SK-N-SH (cell line): ENCODE measurements around the gene MYO1B. TPM values are rescaled to one million over a fixed set of nuclear protein-coding genes. Genes with fewer than 3 reads are reported as not detected.

Experiments used
- CTCF ChIA-PET: fragments of 300-600, 350-600 bp; formaldehyde crosslinking; extraction: SDS; loops from one replicate; lab custom pipeline; 2021; lab: Yijun Ruan, JAX
- POLR2A ChIA-PET: fragments of 350-600 bp; sonication (Branson Sonifier 250); formaldehyde crosslinking; extraction: SDS; loops from one replicate; lab custom pipeline; 2020; ENCODE audit warnings: antibody characterized with exemption, inconsistent platforms; lab: Yijun Ruan, JAX
- DNase-seq: peaks from one replicate; pipeline ENCODE4 v3.0.0; 2012
- H2AFZ ChIP-seq: fragments of 200-600 bp; sonication (generic); 2 replicates; pipeline ENCODE4 v1.8.1; 2016; ENCODE audit warnings: antibody characterized with exemption, mild to moderate bottlenecking, low read depth
- H3F3A ChIP-seq: fragments of 200-600 bp; sonication (generic); replicated peaks from 2 replicates; pipeline ENCODE3; 2016; ENCODE audit warnings: antibody characterized with exemption, mild to moderate bottlenecking; ENCODE audit not compliant: insufficient read depth
- H3K27ac ChIP-seq, 2 experiments: fragments of 200-500 bp in 1 of 2; fragments of 200-600 bp in 1 of 2; sonication (Bioruptor generic) in 1 of 2; sonication (generic), shearing (Covaris generic) in 1 of 2; 2 replicates each; pipeline versions ENCODE4 v1.5.1 to v1.6.1; 2014 to 2016; ENCODE audit warnings: low read depth in 2 of 2, inconsistent platforms in 1 of 2, low read length in 1 of 2, mild to moderate bottlenecking in 1 of 2, mixed read lengths in 1 of 2
- H3K27me3 ChIP-seq: fragments of 200-600 bp; sonication (generic), shearing (Covaris generic); 2 replicates; pipeline ENCODE4 v1.6.1; 2016; ENCODE audit warnings: mixed run types; ENCODE audit not compliant: insufficient read depth
- H3K36me3 ChIP-seq, 2 experiments: fragments of 200-500 bp in 1 of 2; fragments of 200-600 bp in 1 of 2; sonication (Bioruptor generic) in 1 of 2; sonication (generic) in 1 of 2; replicated peaks in 1 of 2; 2 replicates each; pipeline versions ENCODE3 to v1.5.1; 2014 to 2016; ENCODE audit warnings: low read length in 1 of 2, mild to moderate bottlenecking in 1 of 2; ENCODE audit not compliant: insufficient read depth in 2 of 2, control insufficient read depth in 1 of 2
- H3K4me1 ChIP-seq, 2 experiments: fragments of 200-500 bp in 1 of 2; fragments of 200-600 bp in 1 of 2; sonication (Bioruptor generic) in 1 of 2; sonication (generic), shearing (Covaris generic) in 1 of 2; 2 replicates each; pipeline versions ENCODE4 v1.5.1 to v1.6.1; 2014 to 2016; ENCODE audit warnings: low read depth in 1 of 2, low read length in 1 of 2, mixed run types in 1 of 2; ENCODE audit not compliant: insufficient read depth in 2 of 2, control insufficient read depth in 1 of 2
- H3K4me2 ChIP-seq: fragments of 200-600 bp; sonication (generic), shearing (Covaris generic); 2 replicates; pipeline ENCODE4 v1.6.1; 2017; ENCODE audit warnings: mixed run types
- H3K4me3 ChIP-seq, 2 experiments: fragments of 200-500 bp in 1 of 2; fragments of 200-600 bp in 1 of 2; sonication (Bioruptor generic) in 1 of 2; sonication (generic), shearing (Covaris generic) in 1 of 2; 2 replicates each; pipeline versions ENCODE4 v1.5.1 to v1.8.1; 2014 to 2016; ENCODE audit warnings: low read depth in 2 of 2, inconsistent platforms in 1 of 2, low read length in 1 of 2, mild to moderate bottlenecking in 1 of 2, mixed read lengths in 1 of 2, moderate library complexity in 1 of 2
- H3K79me2 ChIP-seq: fragments of 200-600 bp; sonication (generic); 2 replicates; pipeline ENCODE4 v1.8.1; 2017; ENCODE audit warnings: mild to moderate bottlenecking; ENCODE audit not compliant: insufficient read depth
- H3K9ac ChIP-seq: fragments of 200-600 bp; sonication (generic); 2 replicates; pipeline ENCODE4 v1.6.1; 2017; ENCODE audit warnings: mixed run types
- H3K9me2 ChIP-seq: fragments of 200-600 bp; sonication (generic); 2 replicates; pipeline ENCODE4 v1.6.1; 2017; ENCODE audit warnings: mixed run types
- H3K9me3 ChIP-seq: fragments of 200-600 bp; sonication (generic); 2 replicates; pipeline ENCODE4 v1.6.1; 2017; ENCODE audit warnings: mixed run types, mild to moderate bottlenecking, moderate library complexity
- H4K20me1 ChIP-seq: fragments of 200-600 bp; sonication (generic); 2 replicates; pipeline ENCODE4 v1.6.1; 2017; ENCODE audit warnings: mild to moderate bottlenecking, mixed run types; ENCODE audit not compliant: insufficient read depth
- CHD2 ChIP-seq: fragments of 150-350 bp; IDR thresholded peaks from 2 replicates; pipeline ENCODE4 v1.6.1; 2018; ENCODE audit warnings: low read length; ENCODE audit not compliant: partially characterized antibody
- CTCF ChIP-seq: fragments of 200-600 bp; sonication (generic); IDR thresholded peaks from 2 replicates; pipeline ENCODE4 v1.6.1; 2017; ENCODE audit warnings: antibody characterized with exemption, mild to moderate bottlenecking, moderate library complexity
- EP300 ChIP-seq, 2 experiments: IDR thresholded peaks; 2 replicates each; pipeline versions ENCODE4 v1.4.0 to v1.6.1; 2012; ENCODE audit warnings: borderline replicate concordance in 1 of 2, low read depth in 1 of 2, low read length in 1 of 2
- FOXJ3 ChIP-seq: sonication (generic); formaldehyde crosslinking; IDR thresholded peaks from 2 replicates; pipeline ENCODE4 v1.5.1; 2020; ENCODE audit warnings: mild to moderate bottlenecking, missing genetic modification reagents
- FOXM1 ChIP-seq: IDR thresholded peaks from 2 replicates; pipeline ENCODE4 v1.4.0; 2012; ENCODE audit warnings: low read depth, mild to moderate bottlenecking
- GATA2 ChIP-seq: sonication (generic); formaldehyde crosslinking; IDR thresholded peaks from 2 replicates; pipeline ENCODE4 v1.5.0; 2020; ENCODE audit warnings: mild to moderate bottlenecking, missing genetic modification reagents
- JUND ChIP-seq: IDR thresholded peaks from 2 replicates; pipeline ENCODE4 v1.4.0; 2012
- MEF2A ChIP-seq: IDR thresholded peaks from 2 replicates; pipeline ENCODE4 v1.4.0; 2012; ENCODE audit warnings: low read depth, borderline replicate concordance
- MXI1 ChIP-seq: IDR thresholded peaks from 2 replicates; pipeline ENCODE4 v1.6.1; 2012; ENCODE audit warnings: mild to moderate bottlenecking, low read depth, low read length, improper control_type of control experiment
- NRF1 ChIP-seq: IDR thresholded peaks from 2 replicates; pipeline ENCODE4 v1.6.1; 2012; ENCODE audit warnings: low read depth, mild to moderate bottlenecking, low read length
- POLR2AphosphoS5 ChIP-seq: IDR thresholded peaks from 2 replicates; pipeline ENCODE4 v1.6.1; 2012; ENCODE audit warnings: low read depth, low read length
- RAD21 ChIP-seq: IDR thresholded peaks from 2 replicates; pipeline ENCODE4 v1.6.1; 2012; ENCODE audit warnings: mild to moderate bottlenecking, low read length
- RFX5 ChIP-seq: IDR thresholded peaks from 2 replicates; pipeline ENCODE4 v1.6.1; 2012; ENCODE audit warnings: mild to moderate bottlenecking, improper control_type of control experiment, low read length
- RXRA ChIP-seq: IDR thresholded peaks from 2 replicates; pipeline ENCODE4 v1.4.0; 2012; ENCODE audit warnings: low read depth, mild to moderate bottlenecking, borderline replicate concordance
- SMC3 ChIP-seq: IDR thresholded peaks from 2 replicates; pipeline ENCODE4 v1.6.1; 2012; ENCODE audit warnings: low read depth, low read length, improper control_type of control experiment
- TAF1 ChIP-seq: IDR thresholded peaks from 2 replicates; pipeline ENCODE4 v1.6.1; 2012; ENCODE audit warnings: low read depth, mild to moderate bottlenecking, low read length, moderate library complexity, borderline replicate concordance
- USF1 ChIP-seq: IDR thresholded peaks from 2 replicates; pipeline ENCODE4 v1.4.0; 2012; ENCODE audit warnings: low read depth, borderline replicate concordance
- YY1 ChIP-seq: IDR thresholded peaks from 2 replicates; pipeline ENCODE4 v1.4.0; 2012; ENCODE audit warnings: low read depth, mild to moderate bottlenecking
- WGBS: methylation state at CpG from one replicate; pipeline ENCODE4 v1.1.6; 2017; ENCODE audit warnings: low lambda C conversion rate; 5-methylcytosine and 5-hydroxymethylcytosine counted together
- polyA plus RNA-seq, 3 experiments: library from polyadenylated mRNA; depleted of rRNA; stranded (reverse); fragments of >200 nt; gene quantifications; 2 replicates each; pipeline ENCODE4 v1.2.3, GENCODE V29; 2012
- TF ChIP-seq, protein P1 (sequence below): fragments of 150-350 bp; IDR thresholded peaks from 2 replicates; pipeline ENCODE4 v1.6.1; 2017; ENCODE audit warnings: antibody characterized with exemption, low read length, low read depth, borderline replicate concordance
- TF ChIP-seq, protein P2 (sequence below): IDR thresholded peaks from 2 replicates; pipeline ENCODE4; 2012

The MYO1B gene
- polyA plus RNA-seq, 1 of the 3 experiments (the other 2 are of a cell fraction) = 20.2 TPM

- CTCF ChIA-PET = interaction anchor here (0.6 kb wide), 1 partner anchor 322 kb away, joined by 3 read pairs; no protein-coding TSS in a partner anchor
- H3K4me2 ChIP-seq = no peak overlapping the region
These were observed 19.0 kb upstream of the MYO1B start for GRCh38 chr2:191226196-191226595.

GRCh38 chr2:191228333-191228732 lies 16.9 kb upstream of the MYO1B start:
- no peaks in the 10 kb centered on the region for H3K9me2 ChIP-seq
- H3F3A ChIP-seq = peaks cover 3% of the 10 kb centered on the region
- H3K9ac ChIP-seq = no peak overlapping the region
- no peak for DNase-seq
- no peak overlapping the region for H2AFZ ChIP-seq
- no peak overlapping the region for H3K27ac ChIP-seq
- no peaks in the 10 kb centered on the region for H4K20me1 ChIP-seq
- ChIA-PET CTCF (interaction anchor here (1.1 to 3.1 kb wide), 4 partner anchors 10 to 288 kb away, joined by 3 to 16 read pairs (median 8); no protein-coding TSS in a partner anchor), POLR2A (no interaction called here)
- 87% methylated on average over 2 of the region's 2 CpGs for WGBS
- H3K27me3 ChIP-seq = no peaks in the 10 kb centered on the region
- no peaks in the 10 kb centered on the region for H3K36me3 ChIP-seq
- no peak overlapping the region for H3K4me3 ChIP-seq
- H3K9me3 ChIP-seq = no peaks in the 10 kb centered on the region
- H3K79me2 ChIP-seq = no peaks in the 10 kb centered on the region
- no peak overlapping the region for H3K4me2 ChIP-seq
- H3K4me1 ChIP-seq = peaks cover 4 to 6% of the 10 kb centered on the region in 2 experiments
- TF ChIP-seq USF1 (no peak), JUND (no peak), CHD2 (no peak), RAD21 (no peak), SMC3 (no peak), FOXM1 (no peak), GATA2 (no peak), MXI1 (no peak), TAF1 (no peak), EP300 (IDR thresholded peaks at IDR 0.05; ENCODE audit: borderline replicate concordance in 1 of 2, low read depth in 1 of 2, low read length in 1 of 2) (no peak), YY1 (no peak)
- TF ChIP-seq, protein P1, sequence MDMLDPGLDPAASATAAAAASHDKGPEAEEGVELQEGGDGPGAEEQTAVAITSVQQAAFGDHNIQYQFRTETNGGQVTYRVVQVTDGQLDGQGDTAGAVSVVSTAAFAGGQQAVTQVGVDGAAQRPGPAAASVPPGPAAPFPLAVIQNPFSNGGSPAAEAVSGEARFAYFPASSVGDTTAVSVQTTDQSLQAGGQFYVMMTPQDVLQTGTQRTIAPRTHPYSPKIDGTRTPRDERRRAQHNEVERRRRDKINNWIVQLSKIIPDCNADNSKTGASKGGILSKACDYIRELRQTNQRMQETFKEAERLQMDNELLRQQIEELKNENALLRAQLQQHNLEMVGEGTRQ = no peak

More at GRCh38 chr2:191226196-191226595, 19.0 kb upstream of the MYO1B start:
- Histone ChIP-seq H3K27ac (no peak overlapping the region; a peak in 1 of 4 replicates), H4K20me1 (no peaks in the 10 kb centered on the region), H3K9me2 (no peaks in the 10 kb centered on the region), H3K4me1 (peaks cover 4 to 6% of the 10 kb centered on the region in 2 experiments), H3K4me3 (no peak overlapping the region), H2AFZ (no peak overlapping the region), H3F3A (peaks cover 3% of the 10 kb centered on the region), H3K9ac (no peak overlapping the region), H3K9me3 (no peaks in the 10 kb centered on the region), H3K79me2 (no peaks in the 10 kb centered on the region), H3K36me3 (no peaks in the 10 kb centered on the region), H3K27me3 (no peaks in the 10 kb centered on the region)
- 48% methylated on average over 2 of the region's 2 CpGs for WGBS
- TF ChIP-seq EP300 (IDR thresholded peaks at IDR 0.05; ENCODE audit: borderline replicate concordance in 1 of 2, low read depth in 1 of 2, low read length in 1 of 2) (no peak), RFX5 (no peak), CTCF (no peak), CHD2 (no peak), POLR2AphosphoS5 (no peak), RXRA (no peak), FOXJ3 (CRISPR knock-in tag) (no peak), GATA2 (no peak), NRF1 (no peak), YY1 (no peak), MEF2A (no peak)
- TF ChIP-seq, protein P2, sequence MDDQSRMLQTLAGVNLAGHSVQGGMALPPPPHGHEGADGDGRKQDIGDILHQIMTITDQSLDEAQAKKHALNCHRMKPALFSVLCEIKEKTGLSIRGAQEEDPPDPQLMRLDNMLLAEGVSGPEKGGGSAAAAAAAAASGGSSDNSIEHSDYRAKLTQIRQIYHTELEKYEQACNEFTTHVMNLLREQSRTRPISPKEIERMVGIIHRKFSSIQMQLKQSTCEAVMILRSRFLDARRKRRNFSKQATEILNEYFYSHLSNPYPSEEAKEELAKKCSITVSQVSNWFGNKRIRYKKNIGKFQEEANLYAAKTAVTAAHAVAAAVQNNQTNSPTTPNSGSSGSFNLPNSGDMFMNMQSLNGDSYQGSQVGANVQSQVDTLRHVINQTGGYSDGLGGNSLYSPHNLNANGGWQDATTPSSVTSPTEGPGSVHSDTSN = no peak
- no peak for DNase-seq
- POLR2A ChIA-PET = no interaction called here
